ENCODE data around the gene CASZ1. TPM values are rescaled to one million over a fixed set of nuclear protein-coding genes. Genes with fewer than 3 reads are reported as not detected.

The CASZ1 gene
- total RNA-seq, 1 donor from 2014 or later, result 57.8 TPM

- peak; percentile 5 for ATAC-seq
- intact Hi-C loops (cut with micrococcal nuclease), result no loop called here
- peak; percentile 19 for DNase-seq
Observed at GRCh38 chr1:10629091-10629815, 167.2 kb downstream of the CASZ1 start.

- DNase-seq (peak; percentile 87), ATAC-seq (peak; percentile 87)
Observed at GRCh38 chr1:10628685-10629084, 167.8 kb downstream of the CASZ1 start.

GRCh38 chr1:10626791-10627410 lies 169.5 kb downstream of the CASZ1 start:
- ATAC-seq, result no peak
- no peak for DNase-seq
- intact Hi-C loops (cut with micrococcal nuclease), result no loop called here

More at GRCh38 chr1:10628685-10629084, 167.8 kb downstream of the CASZ1 start:
- intact Hi-C loops (cut with micrococcal nuclease), result no loop called here

- intact Hi-C loops (cut with micrococcal nuclease), result no loop called here
- ATAC-seq, result no peak
- peak; percentile 17 for DNase-seq
Observed at GRCh38 chr1:10626131-10626731, 170.2 kb downstream of the CASZ1 start.

GRCh38 chr1:10625554-10625953 lies 170.9 kb downstream of the CASZ1 start:
- intact Hi-C loops (cut with micrococcal nuclease), result no loop called here
- no peak for ATAC-seq

GRCh38 chr1:10625076-10625475 lies 171.4 kb downstream of the CASZ1 start:
- ATAC-seq (no peak), DNase-seq (peak; percentile 11)
- intact Hi-C loops (cut with micrococcal nuclease), result no loop called here

More at GRCh38 chr1:10625554-10625953, 170.9 kb downstream of the CASZ1 start:
- peak; percentile 8 for DNase-seq

GRCh38 chr1:10624256-10625050 lies 172.0 kb downstream of the CASZ1 start:
- no peak for ATAC-seq
- peak; percentile 24 for DNase-seq
- intact Hi-C loops (cut with micrococcal nuclease), result no loop called here

GRCh38 chr1:10623686-10624145 lies 172.7 kb downstream of the CASZ1 start:
- no peak for DNase-seq
- no peak for ATAC-seq
- intact Hi-C loops (cut with micrococcal nuclease), result no loop called here

GRCh38 chr1:10622910-10623685 lies 173.3 kb downstream of the CASZ1 start:
- no peak for DNase-seq
- ATAC-seq, result no peak
- intact Hi-C loops (cut with micrococcal nuclease), result no loop called here

GRCh38 chr1:10621906-10622305 lies 174.5 kb downstream of the CASZ1 start:
- ATAC-seq (no peak), DNase-seq (no peak)
- intact Hi-C loops (cut with micrococcal nuclease), result no loop called here

- intact Hi-C loops (cut with micrococcal nuclease), result no loop called here
- ATAC-seq (no peak), DNase-seq (no peak)
Observed at GRCh38 chr1:10620776-10621175, 175.7 kb downstream of the CASZ1 start.

GRCh38 chr1:10617931-10618885 lies 178.2 kb downstream of the CASZ1 start:
- no peak for DNase-seq
- ATAC-seq, result no peak
- intact Hi-C loops (cut with micrococcal nuclease), result no loop called here

- intact Hi-C loops (cut with micrococcal nuclease), result no loop called here
- DNase-seq (no peak), ATAC-seq (no peak)
Observed at GRCh38 chr1:10617318-10617717, 179.1 kb downstream of the CASZ1 start.

- ATAC-seq (no peak), DNase-seq (no peak)
- intact Hi-C loops (cut with micrococcal nuclease), result no loop called here
Observed at GRCh38 chr1:10616696-10617095, 179.8 kb downstream of the CASZ1 start.

GRCh38 chr1:10615932-10616671 lies 180.3 kb downstream of the CASZ1 start:
- ATAC-seq (no peak), DNase-seq (no peak)
- intact Hi-C loops (cut with micrococcal nuclease), result no loop called here

- ATAC-seq, result no peak
- intact Hi-C loops (cut with micrococcal nuclease), result no loop called here
- DNase-seq, result no peak
Observed at GRCh38 chr1:10615332-10615731, 181.1 kb downstream of the CASZ1 start.
